ENCODE results near the gene AVPI1.

GRCh38 chr10:97684866-97685394, 2.1 kb downstream of the AVPI1 start:
- TF ChIP-seq CTCF (IDR thresholded peaks at IDR 0.05) (no peak), POLR2A (IDR thresholded peaks at IDR 0.05) (no peak)
